ENCODE data around the gene ST6GALNAC1. TPM values are rescaled to one million over a fixed set of nuclear protein-coding genes. Genes with fewer than 3 reads are reported as not detected.
"Not testable (repeated sequence)": the region's sequence is repeated elsewhere in the genome, so short reads cannot be mapped to it uniquely, and the experiment has no call there.

Gene ST6GALNAC1
- total RNA-seq, 4 donors from 2014 or later: 0.46 to 4.6 (median 1.9) TPM

GRCh38 chr17:76612977-76613851 lies 30.3 kb downstream of the ST6GALNAC1 start:
- DNase-seq (ENCODE audit: low spot score): no peak
- ATAC-seq (ENCODE audit: low FRiP score): no peak
- TF ChIP-seq CTCF (IDR thresholded peaks at IDR 0.05): no peak

- DNase-seq (ENCODE audit: low spot score): no peak
- no peak for TF ChIP-seq CTCF (IDR thresholded peaks at IDR 0.05)
- ATAC-seq (ENCODE audit: low FRiP score): no peak
Observed at GRCh38 chr17:76612465-76612864, 31.1 kb downstream of the ST6GALNAC1 start.

GRCh38 chr17:76611758-76612157 lies 31.8 kb downstream of the ST6GALNAC1 start:
- no peak for TF ChIP-seq CTCF (IDR thresholded peaks at IDR 0.05)
- DNase-seq (ENCODE audit: low spot score): no peak

GRCh38 chr17:76611080-76611749 lies 32.3 kb downstream of the ST6GALNAC1 start:
- not testable (repeated sequence) for ATAC-seq (ENCODE audit: low FRiP score); DNase-seq (ENCODE audit: low spot score)

More at GRCh38 chr17:76611758-76612157, 31.8 kb downstream of the ST6GALNAC1 start:
- ATAC-seq (ENCODE audit: low FRiP score): no peak

GRCh38 chr17:76606685-76607084 lies 36.9 kb downstream of the ST6GALNAC1 start:
- not testable (repeated sequence) for DNase-seq (ENCODE audit: low spot score); ATAC-seq (ENCODE audit: low FRiP score)

GRCh38 chr17:76601065-76601464 lies 42.5 kb downstream of the ST6GALNAC1 start:
- no peak for DNase-seq (ENCODE audit: low spot score)
- no peak for TF ChIP-seq CTCF (IDR thresholded peaks at IDR 0.05)
- ATAC-seq (ENCODE audit: low FRiP score): no peak

- TF ChIP-seq CTCF (IDR thresholded peaks at IDR 0.05): no peak
- DNase-seq (ENCODE audit: low spot score): no peak
- ATAC-seq (ENCODE audit: low FRiP score): peak; percentile 14
Observed at GRCh38 chr17:76599694-76600460, 43.7 kb downstream of the ST6GALNAC1 start.

Measured in omental fat pad (tissue), 4 donors.